GM23338 (cell line): ENCODE measurements around the gene GNAI1.

Experiments used
- EZH2 ChIP-seq: fragments of 200-600 bp; sonication (generic); IDR thresholded peaks from one replicate; pipeline ENCODE4 v1.8.0; 2017; ENCODE audit warnings: antibody characterized with exemption, mild to moderate bottlenecking, low read depth; ENCODE audit not compliant: unreplicated experiment
- EZH2phosphoT487 ChIP-seq: fragments of 200-600 bp; sonication (generic); IDR thresholded peaks from one replicate; pipeline ENCODE4 v1.8.1; 2018; ENCODE audit warnings: antibody characterized with exemption; ENCODE audit not compliant: unreplicated experiment
- TF ChIP-seq, protein P1 (sequence below), 2 experiments: fragments of 200-600 bp in 1 of 2; sonication (generic) in 1 of 2; conservative IDR thresholded peaks; 2 replicates each; pipeline versions ENCODE4 v1.5.1 to v1.6.1; 2016 to 2017; ENCODE audit warnings: antibody characterized with exemption in 2 of 2, low read depth in 2 of 2, mild to moderate bottlenecking in 2 of 2, moderate library complexity in 1 of 2
- TF ChIP-seq, protein P2 (sequence below): IDR thresholded peaks from one replicate; pipeline ENCODE4 v1.6.1; 2018; ENCODE audit warnings: antibody characterized with exemption; ENCODE audit not compliant: unreplicated experiment

DNA sequence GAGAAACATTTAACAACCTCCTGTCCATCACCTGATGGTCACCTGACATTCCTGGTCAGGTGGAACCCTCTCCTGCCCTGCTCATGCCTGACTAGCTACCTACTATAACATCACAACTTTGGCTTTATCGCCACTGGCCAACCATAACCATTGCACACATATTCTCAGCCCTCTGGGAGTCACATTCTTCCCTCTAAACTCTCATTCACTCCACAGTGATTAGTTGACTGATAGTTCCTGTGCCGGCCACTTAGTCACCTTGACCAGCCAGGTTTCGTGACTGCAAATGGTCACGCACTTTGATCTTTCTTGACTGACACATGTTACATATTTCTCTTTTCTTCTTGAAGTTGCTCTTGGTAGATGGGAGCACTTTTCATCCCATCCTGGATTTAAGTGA is 50.1 kb downstream of the GNAI1 start:
- TF ChIP-seq EZH2: no peak
- TF ChIP-seq, protein P1, sequence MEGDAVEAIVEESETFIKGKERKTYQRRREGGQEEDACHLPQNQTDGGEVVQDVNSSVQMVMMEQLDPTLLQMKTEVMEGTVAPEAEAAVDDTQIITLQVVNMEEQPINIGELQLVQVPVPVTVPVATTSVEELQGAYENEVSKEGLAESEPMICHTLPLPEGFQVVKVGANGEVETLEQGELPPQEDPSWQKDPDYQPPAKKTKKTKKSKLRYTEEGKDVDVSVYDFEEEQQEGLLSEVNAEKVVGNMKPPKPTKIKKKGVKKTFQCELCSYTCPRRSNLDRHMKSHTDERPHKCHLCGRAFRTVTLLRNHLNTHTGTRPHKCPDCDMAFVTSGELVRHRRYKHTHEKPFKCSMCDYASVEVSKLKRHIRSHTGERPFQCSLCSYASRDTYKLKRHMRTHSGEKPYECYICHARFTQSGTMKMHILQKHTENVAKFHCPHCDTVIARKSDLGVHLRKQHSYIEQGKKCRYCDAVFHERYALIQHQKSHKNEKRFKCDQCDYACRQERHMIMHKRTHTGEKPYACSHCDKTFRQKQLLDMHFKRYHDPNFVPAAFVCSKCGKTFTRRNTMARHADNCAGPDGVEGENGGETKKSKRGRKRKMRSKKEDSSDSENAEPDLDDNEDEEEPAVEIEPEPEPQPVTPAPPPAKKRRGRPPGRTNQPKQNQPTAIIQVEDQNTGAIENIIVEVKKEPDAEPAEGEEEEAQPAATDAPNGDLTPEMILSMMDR (conservative IDR thresholded peaks at IDR 0.05; ENCODE audit: low read depth in 2 of 2): no peak
- no peak for TF ChIP-seq EZH2phosphoT487
- TF ChIP-seq, protein P2, sequence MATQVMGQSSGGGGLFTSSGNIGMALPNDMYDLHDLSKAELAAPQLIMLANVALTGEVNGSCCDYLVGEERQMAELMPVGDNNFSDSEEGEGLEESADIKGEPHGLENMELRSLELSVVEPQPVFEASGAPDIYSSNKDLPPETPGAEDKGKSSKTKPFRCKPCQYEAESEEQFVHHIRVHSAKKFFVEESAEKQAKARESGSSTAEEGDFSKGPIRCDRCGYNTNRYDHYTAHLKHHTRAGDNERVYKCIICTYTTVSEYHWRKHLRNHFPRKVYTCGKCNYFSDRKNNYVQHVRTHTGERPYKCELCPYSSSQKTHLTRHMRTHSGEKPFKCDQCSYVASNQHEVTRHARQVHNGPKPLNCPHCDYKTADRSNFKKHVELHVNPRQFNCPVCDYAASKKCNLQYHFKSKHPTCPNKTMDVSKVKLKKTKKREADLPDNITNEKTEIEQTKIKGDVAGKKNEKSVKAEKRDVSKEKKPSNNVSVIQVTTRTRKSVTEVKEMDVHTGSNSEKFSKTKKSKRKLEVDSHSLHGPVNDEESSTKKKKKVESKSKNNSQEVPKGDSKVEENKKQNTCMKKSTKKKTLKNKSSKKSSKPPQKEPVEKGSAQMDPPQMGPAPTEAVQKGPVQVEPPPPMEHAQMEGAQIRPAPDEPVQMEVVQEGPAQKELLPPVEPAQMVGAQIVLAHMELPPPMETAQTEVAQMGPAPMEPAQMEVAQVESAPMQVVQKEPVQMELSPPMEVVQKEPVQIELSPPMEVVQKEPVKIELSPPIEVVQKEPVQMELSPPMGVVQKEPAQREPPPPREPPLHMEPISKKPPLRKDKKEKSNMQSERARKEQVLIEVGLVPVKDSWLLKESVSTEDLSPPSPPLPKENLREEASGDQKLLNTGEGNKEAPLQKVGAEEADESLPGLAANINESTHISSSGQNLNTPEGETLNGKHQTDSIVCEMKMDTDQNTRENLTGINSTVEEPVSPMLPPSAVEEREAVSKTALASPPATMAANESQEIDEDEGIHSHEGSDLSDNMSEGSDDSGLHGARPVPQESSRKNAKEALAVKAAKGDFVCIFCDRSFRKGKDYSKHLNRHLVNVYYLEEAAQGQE: no peak
